ENCODE data around the gene PRM1. TPM values are rescaled to one million over a fixed set of nuclear protein-coding genes. Genes with fewer than 3 reads are reported as not detected.

The PRM1 gene
- total RNA-seq, 1 donor from 2014 or later: not detected

- DNase-seq: no peak
- intact Hi-C loops (cut with micrococcal nuclease): no loop called here
- ATAC-seq: no peak
Measured at GRCh38 chr16:11316331-11317015, 35.3 kb upstream of the PRM1 start.

GRCh38 chr16:11315510-11315909 lies 34.4 kb upstream of the PRM1 start:
- DNase-seq (no peak), ATAC-seq (no peak)
- intact Hi-C loops (cut with micrococcal nuclease): no loop called here

GRCh38 chr16:11314309-11314894 lies 33.3 kb upstream of the PRM1 start:
- DNase-seq (no peak), ATAC-seq (no peak)
- intact Hi-C loops (cut with micrococcal nuclease): no loop called here

- intact Hi-C loops (cut with micrococcal nuclease): no loop called here
- DNase-seq (no peak), ATAC-seq (no peak)
Measured at GRCh38 chr16:11313493-11314308, 32.6 kb upstream of the PRM1 start.

GRCh38 chr16:11312718-11313492 lies 31.8 kb upstream of the PRM1 start:
- DNase-seq: no peak

GRCh38 chr16:11310997-11311561 lies 29.9 kb upstream of the PRM1 start:
- DNase-seq: no peak
- intact Hi-C loops (cut with micrococcal nuclease): no loop called here
- no peak for ATAC-seq

More at GRCh38 chr16:11312718-11313492, 31.8 kb upstream of the PRM1 start:
- intact Hi-C loops (cut with micrococcal nuclease): no loop called here
- peak; percentile 22 for ATAC-seq

GRCh38 chr16:11310634-11310977 lies 29.5 kb upstream of the PRM1 start:
- DNase-seq (no peak), ATAC-seq (no peak)
- intact Hi-C loops (cut with micrococcal nuclease): no loop called here

GRCh38 chr16:11309895-11310633 lies 28.9 kb upstream of the PRM1 start:
- DNase-seq: no peak
- no peak for ATAC-seq
- intact Hi-C loops (cut with micrococcal nuclease): no loop called here

GRCh38 chr16:11308493-11309283 lies 27.6 kb upstream of the PRM1 start:
- DNase-seq (no peak), ATAC-seq (no peak)
- intact Hi-C loops (cut with micrococcal nuclease): no loop called here

- intact Hi-C loops (cut with micrococcal nuclease): no loop called here
- ATAC-seq: peak; percentile 66
- no peak for DNase-seq
Measured at GRCh38 chr16:11307639-11308492, 26.7 kb upstream of the PRM1 start.

- intact Hi-C loops (cut with micrococcal nuclease): no loop called here
- ATAC-seq (no peak), DNase-seq (no peak)
Measured at GRCh38 chr16:11306997-11307638, 26.0 kb upstream of the PRM1 start.

- DNase-seq (no peak), ATAC-seq (no peak)
- intact Hi-C loops (cut with micrococcal nuclease): no loop called here
Measured at GRCh38 chr16:11306381-11306780, 25.3 kb upstream of the PRM1 start.

- ATAC-seq: no peak
- DNase-seq: no peak
- intact Hi-C loops (cut with micrococcal nuclease): no loop called here
Measured at GRCh38 chr16:11303405-11304138, 22.4 kb upstream of the PRM1 start.

GRCh38 chr16:11302977-11303376 lies 21.8 kb upstream of the PRM1 start:
- ATAC-seq (no peak), DNase-seq (no peak)
- intact Hi-C loops (cut with micrococcal nuclease): no loop called here

- intact Hi-C loops (cut with micrococcal nuclease): no loop called here
- no peak for ATAC-seq
- DNase-seq: no peak
Measured at GRCh38 chr16:11301645-11302501, 20.7 kb upstream of the PRM1 start.

Measured in left ventricle myocardium superior (tissue), 1 donor.